Endometrial microvascular endothelial cells (primary cell): Measurements from ENCODE around the gene FRMD8. TPM values are rescaled to one million over a fixed set of nuclear protein-coding genes. Genes with fewer than 3 reads are reported as not detected.

Experiments used
- in situ Hi-C: cut with HindIII; loops from 2 replicates; pipeline ENCODE4 v1.10.0; 2017; ENCODE audit warnings: low sequenced_read_pairs, low pct_unique_long_range_greater_than_20kb; ENCODE audit errors: inconsistent ontology term
- total RNA-seq: library from RNA; depleted of rRNA; stranded (reverse); fragments of >200 nt; gene quantifications from one replicate; pipeline ENCODE4 v1.2.3, GENCODE V29; 2015; ENCODE audit errors: inconsistent ontology term

The FRMD8 gene
- total RNA-seq, 1 donor from 2014 or later = 103 TPM

- in situ Hi-C loops = no loop called here
Observed at GRCh38 chr11:65390099-65390941, 3.9 kb downstream of the FRMD8 start.

GRCh38 chr11:65390996-65391395 is 4.6 kb downstream of the FRMD8 start:
- in situ Hi-C loops = no loop called here

- in situ Hi-C loops = no loop called here
Observed at GRCh38 chr11:65392186-65392829, 5.9 kb downstream of the FRMD8 start.

- in situ Hi-C loops = no loop called here
Observed at GRCh38 chr11:65392899-65393298, 6.5 kb downstream of the FRMD8 start.

GRCh38 chr11:65393513-65394079 is 7.2 kb downstream of the FRMD8 start:
- in situ Hi-C loops = no loop called here

GRCh38 chr11:65394125-65394536 is 7.7 kb downstream of the FRMD8 start:
- in situ Hi-C loops = no loop called here

GRCh38 chr11:65395961-65396530 is 9.6 kb downstream of the FRMD8 start:
- in situ Hi-C loops = no loop called here

GRCh38 chr11:65396769-65397745 is 10.6 kb downstream of the FRMD8 start:
- in situ Hi-C loops = no loop called here

GRCh38 chr11:65398362-65398910 is 12.0 kb downstream of the FRMD8 start:
- in situ Hi-C loops = no loop called here

- in situ Hi-C loops = no loop called here
Observed at GRCh38 chr11:65399249-65399648, 12.8 kb downstream of the FRMD8 start.

- in situ Hi-C loops = no loop called here
Observed at GRCh38 chr11:65399845-65400244, 13.4 kb downstream of the FRMD8 start.

- in situ Hi-C loops = no loop called here
Observed at GRCh38 chr11:65400307-65401072, 14.1 kb downstream of the FRMD8 start.

GRCh38 chr11:65401073-65401802 is 14.8 kb downstream of the FRMD8 start:
- in situ Hi-C loops = no loop called here

- in situ Hi-C loops = no loop called here
Observed at GRCh38 chr11:65401803-65402248, 15.4 kb downstream of the FRMD8 start.

GRCh38 chr11:65402790-65403189 is 16.4 kb downstream of the FRMD8 start:
- in situ Hi-C loops = no loop called here

- in situ Hi-C loops = no loop called here
Observed at GRCh38 chr11:65403607-65404121, 17.2 kb downstream of the FRMD8 start.

GRCh38 chr11:65404210-65404609 is 17.8 kb downstream of the FRMD8 start:
- in situ Hi-C loops = no loop called here
